Loucy (cell line): ENCODE data around the gene MED13L.

Experiments used
- H2AFZ ChIP-seq: fragments of 200-600 bp; sonication (generic); 2 replicates; pipeline ENCODE4 v1.6.0; 2016; ENCODE audit warnings: antibody characterized with exemption, mild to moderate bottlenecking, low read length, moderate library complexity
- H3F3A ChIP-seq: fragments of 200-600 bp; 2 replicates; pipeline ENCODE4 v1.6.0; 2016; ENCODE audit warnings: antibody characterized with exemption, low read depth, mild to moderate bottlenecking
- H3K27me3 ChIP-seq: fragments of 200-600 bp; sonication (generic); 2 replicates; pipeline ENCODE4 v1.6.1; 2014; ENCODE audit warnings: low read length, mild to moderate bottlenecking; ENCODE audit not compliant: insufficient read depth, poor library complexity, severe bottlenecking
- H3K36me3 ChIP-seq: fragments of 200-600 bp; sonication (generic); 2 replicates; pipeline ENCODE4 v1.6.1; 2016; ENCODE audit warnings: low read length; ENCODE audit not compliant: insufficient read depth
- H3K4me1 ChIP-seq: fragments of 200-600 bp; sonication (generic); 2 replicates; pipeline ENCODE4 v1.5.1; 2014; ENCODE audit warnings: low read length, mild to moderate bottlenecking; ENCODE audit not compliant: insufficient read depth, poor library complexity, severe bottlenecking
- H3K4me2 ChIP-seq: fragments of 200-600 bp; sonication (generic); 2 replicates; pipeline ENCODE4 v1.6.0; 2014; ENCODE audit warnings: antibody characterized with exemption, low read length, low read depth, mild to moderate bottlenecking; ENCODE audit not compliant: poor library complexity, severe bottlenecking
- H3K4me3 ChIP-seq: fragments of 200-600 bp; sonication (generic); 2 replicates; pipeline ENCODE4 v1.5.1; 2014; ENCODE audit warnings: low read length, mild to moderate bottlenecking, mixed read lengths; ENCODE audit not compliant: poor library complexity, severe bottlenecking
- H3K79me2 ChIP-seq: fragments of 200-600 bp; sonication (generic); 2 replicates; pipeline ENCODE4 v1.6.1; 2014; ENCODE audit warnings: low read length; ENCODE audit not compliant: insufficient read depth
- H3K9ac ChIP-seq: fragments of 200-600 bp; sonication (generic); 2 replicates; pipeline ENCODE4 v1.6.0; 2014; ENCODE audit warnings: mild to moderate bottlenecking, low read depth, low read length, moderate library complexity; ENCODE audit not compliant: poor library complexity, severe bottlenecking
- H3K9me2 ChIP-seq: fragments of 200-600 bp; sonication (generic); replicated peaks from 2 replicates; pipeline ENCODE4 v1.6.1; 2016; ENCODE audit warnings: low read depth, low read length, mixed read lengths
- H3K9me3 ChIP-seq: fragments of 200-600 bp; sonication (generic); 2 replicates; pipeline ENCODE4 v1.6.1; 2014; ENCODE audit warnings: mild to moderate bottlenecking, antibody characterized with exemption, low read length, low read depth; ENCODE audit not compliant: insufficient read depth
- H4K20me1 ChIP-seq: fragments of 200-600 bp; sonication (generic); 2 replicates; pipeline ENCODE4 v1.6.0; 2014; ENCODE audit warnings: antibody characterized with exemption, low read length, mild to moderate bottlenecking; ENCODE audit not compliant: insufficient read depth, poor library complexity, severe bottlenecking
- CTCF ChIP-seq: fragments of 200-600 bp; sonication (generic); conservative IDR thresholded peaks from 2 replicates; pipeline ENCODE4 v1.5.1; 2014; ENCODE audit warnings: mild to moderate bottlenecking, antibody characterized with exemption, low read length
- EZH2phosphoT487 ChIP-seq: fragments of 200-600 bp; IDR thresholded peaks from 2 replicates; pipeline ENCODE4 v1.6.1; 2018; ENCODE audit warnings: antibody characterized with exemption, mild to moderate bottlenecking, moderate library complexity, borderline replicate concordance

MED13L gene

DNA sequence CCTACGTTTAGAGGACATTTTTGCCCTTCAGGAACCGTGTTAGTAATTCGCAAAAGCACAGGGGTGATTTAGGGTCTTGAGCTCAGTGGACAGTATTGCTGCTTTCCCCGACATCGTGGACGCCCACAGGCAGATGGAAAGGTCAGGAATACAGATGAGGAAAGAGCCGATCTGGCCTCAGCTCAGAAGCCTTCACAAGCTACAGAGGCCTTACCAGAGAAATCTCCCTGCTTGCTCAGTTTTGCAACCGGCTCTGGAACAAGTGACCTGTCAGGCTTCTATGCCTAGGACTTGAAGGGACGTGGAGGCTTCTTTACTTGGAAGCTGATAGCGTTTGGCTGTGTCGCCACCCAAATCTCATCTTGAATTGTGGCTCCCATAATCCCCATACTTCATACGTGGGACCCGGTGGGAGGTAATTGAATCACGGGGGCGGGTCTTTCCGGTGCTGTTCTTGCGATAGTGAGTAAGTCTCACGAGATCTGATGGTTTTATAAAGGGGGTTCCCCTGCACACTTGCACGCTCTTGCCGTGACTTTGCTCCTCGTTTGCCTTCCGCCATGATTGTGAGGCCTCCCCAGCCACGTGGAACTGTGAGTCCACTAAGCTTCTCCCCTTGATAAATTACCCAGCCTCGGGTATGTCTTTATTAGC lies 332.5 kb downstream of the MED13L start:
- no peaks in the 10 kb centered on the region for H3K9me3 ChIP-seq
- H3K27me3 ChIP-seq = no peaks in the 10 kb centered on the region
- H3K9me2 ChIP-seq = no peaks in the 10 kb centered on the region
- no peak overlapping the region for H2AFZ ChIP-seq
- H4K20me1 ChIP-seq = no peaks in the 10 kb centered on the region
- H3F3A ChIP-seq = no peaks in the 10 kb centered on the region
- H3K4me1 ChIP-seq = no peaks in the 10 kb centered on the region
- H3K4me3 ChIP-seq = no peak overlapping the region
- H3K79me2 ChIP-seq = no peaks in the 10 kb centered on the region
- no peak overlapping the region for H3K9ac ChIP-seq
- no peaks in the 10 kb centered on the region for H3K36me3 ChIP-seq
- TF ChIP-seq EZH2phosphoT487 = no peak
- no peak for TF ChIP-seq CTCF
- no peak overlapping the region for H3K4me2 ChIP-seq

GRCh38 chr12:115944392-115944742 lies 333.1 kb downstream of the MED13L start:
- Histone ChIP-seq H3K9me2 (no peaks in the 10 kb centered on the region), H4K20me1 (no peaks in the 10 kb centered on the region), H3K79me2 (no peaks in the 10 kb centered on the region), H3F3A (no peaks in the 10 kb centered on the region), H3K9ac (no peak overlapping the region), H2AFZ (no peak overlapping the region), H3K27me3 (no peaks in the 10 kb centered on the region), H3K36me3 (no peaks in the 10 kb centered on the region), H3K4me3 (no peak overlapping the region), H3K4me1 (no peaks in the 10 kb centered on the region), H3K9me3 (no peaks in the 10 kb centered on the region), H3K4me2 (no peak overlapping the region)
- no peak for TF ChIP-seq CTCF
- TF ChIP-seq EZH2phosphoT487 = no peak

- Histone ChIP-seq H3K4me2 (no peak overlapping the region), H3K27me3 (no peaks in the 10 kb centered on the region), H3K4me3 (no peak overlapping the region), H3K4me1 (no peaks in the 10 kb centered on the region), H2AFZ (no peak overlapping the region), H3K79me2 (no peaks in the 10 kb centered on the region), H3K9me2 (no peaks in the 10 kb centered on the region), H3K9ac (no peak overlapping the region), H3K36me3 (no peaks in the 10 kb centered on the region), H3F3A (no peaks in the 10 kb centered on the region), H3K9me3 (no peaks in the 10 kb centered on the region), H4K20me1 (no peaks in the 10 kb centered on the region)
- TF ChIP-seq EZH2phosphoT487 (no peak), CTCF (no peak)
Observed at GRCh38 chr12:115943630-115944391, 333.7 kb downstream of the MED13L start.
